HL-60 (cell line): ENCODE measurements around the gene MACROD2.

Source experiments
- DNase-seq, 2 experiments: peaks; one replicate each; pipeline ENCODE4 v3.0.0-alpha.2; 2010 to 2020; ENCODE audit warnings: low read depth in 1 of 2, low spot score in 1 of 2
- H3K27ac ChIP-seq: fragments of 250-450 bp; sonication (Bioruptor Pico); replicated peaks from 2 replicates; pipeline ENCODE4 v1.5.1; 2020; ENCODE audit warnings: mild to moderate bottlenecking, moderate library complexity
- H3K27me3 ChIP-seq: fragments of 250-450 bp; sonication (Bioruptor Pico); 2 replicates; pipeline ENCODE4 v1.5.1; 2021; ENCODE audit warnings: mild to moderate bottlenecking, moderate library complexity; ENCODE audit not compliant: insufficient read depth, poor library complexity, severe bottlenecking
- H3K4me3 ChIP-seq: replicated peaks from 2 replicates; pipeline ENCODE4 v1.5.1; 2011; ENCODE audit warnings: mild to moderate bottlenecking, control low read depth, low read length; ENCODE audit not compliant: insufficient read depth
- CTCF ChIP-seq: IDR thresholded peaks from one replicate; pipeline ENCODE4 v1.5.1; 2011; ENCODE audit warnings: low read length, control low read depth, inconsistent platforms; ENCODE audit not compliant: insufficient read depth
- GABPA ChIP-seq: IDR thresholded peaks from 2 replicates; pipeline ENCODE4 v1.6.1; 2012; ENCODE audit warnings: low read depth
- POLR2AphosphoS5 ChIP-seq: IDR thresholded peaks from 2 replicates; pipeline ENCODE4 v1.6.1; 2012; ENCODE audit warnings: low read depth
- REST ChIP-seq: IDR thresholded peaks from 2 replicates; pipeline ENCODE4 v1.6.1; 2012; ENCODE audit warnings: low read depth; ENCODE audit not compliant: insufficient replicate concordance
- SPI1 ChIP-seq: IDR thresholded peaks from 2 replicates; pipeline ENCODE4 v1.6.1; 2012; ENCODE audit warnings: low read depth, mild to moderate bottlenecking, borderline replicate concordance

The MACROD2 gene

GRCh38 chr20:15288106-15288505, 1292.8 kb downstream of the MACROD2 start:
- Histone ChIP-seq H3K27ac (no peak overlapping the region), H3K27me3 (peaks cover 2% of the 10 kb centered on the region), H3K4me3 (no peak overlapping the region)
- DNase-seq: no peak
- no peak for TF ChIP-seq GABPA
- TF ChIP-seq SPI1: no peak
- TF ChIP-seq CTCF: no peak
- TF ChIP-seq REST: no peak
- TF ChIP-seq POLR2AphosphoS5: no peak

GRCh38 chr20:15289337-15289736, 1294.0 kb downstream of the MACROD2 start:
- H3K27me3 ChIP-seq: peaks cover 2% of the 10 kb centered on the region
- H3K4me3 ChIP-seq: no peak overlapping the region
- no peak for DNase-seq
- no peak overlapping the region for H3K27ac ChIP-seq
- TF ChIP-seq CTCF (no peak), SPI1 (no peak), POLR2AphosphoS5 (no peak), REST (no peak), GABPA (no peak)

- Histone ChIP-seq H3K27ac (no peak overlapping the region), H3K4me3 (no peak overlapping the region), H3K27me3 (peaks cover 2% of the 10 kb centered on the region)
- no peak for TF ChIP-seq POLR2AphosphoS5
- TF ChIP-seq REST: no peak
- no peak for TF ChIP-seq SPI1
- no peak for TF ChIP-seq GABPA
- no peak for TF ChIP-seq CTCF
- no peak for DNase-seq
Observed at GRCh38 chr20:15292405-15292804, 1297.1 kb downstream of the MACROD2 start.
